NCI-H187 (cell line): Measurements from ENCODE around the gene ELL2.
"Not testable (repeated sequence)": the region's sequence is repeated elsewhere in the genome, so short reads cannot be mapped to it uniquely, and the experiment has no call there.

Source experiments
- DNase-seq, 2 experiments: peaks; one replicate each; lab custom pipeline; 2025; lab: John Stamatoyannopoulos, UW

The ELL2 gene

DNA sequence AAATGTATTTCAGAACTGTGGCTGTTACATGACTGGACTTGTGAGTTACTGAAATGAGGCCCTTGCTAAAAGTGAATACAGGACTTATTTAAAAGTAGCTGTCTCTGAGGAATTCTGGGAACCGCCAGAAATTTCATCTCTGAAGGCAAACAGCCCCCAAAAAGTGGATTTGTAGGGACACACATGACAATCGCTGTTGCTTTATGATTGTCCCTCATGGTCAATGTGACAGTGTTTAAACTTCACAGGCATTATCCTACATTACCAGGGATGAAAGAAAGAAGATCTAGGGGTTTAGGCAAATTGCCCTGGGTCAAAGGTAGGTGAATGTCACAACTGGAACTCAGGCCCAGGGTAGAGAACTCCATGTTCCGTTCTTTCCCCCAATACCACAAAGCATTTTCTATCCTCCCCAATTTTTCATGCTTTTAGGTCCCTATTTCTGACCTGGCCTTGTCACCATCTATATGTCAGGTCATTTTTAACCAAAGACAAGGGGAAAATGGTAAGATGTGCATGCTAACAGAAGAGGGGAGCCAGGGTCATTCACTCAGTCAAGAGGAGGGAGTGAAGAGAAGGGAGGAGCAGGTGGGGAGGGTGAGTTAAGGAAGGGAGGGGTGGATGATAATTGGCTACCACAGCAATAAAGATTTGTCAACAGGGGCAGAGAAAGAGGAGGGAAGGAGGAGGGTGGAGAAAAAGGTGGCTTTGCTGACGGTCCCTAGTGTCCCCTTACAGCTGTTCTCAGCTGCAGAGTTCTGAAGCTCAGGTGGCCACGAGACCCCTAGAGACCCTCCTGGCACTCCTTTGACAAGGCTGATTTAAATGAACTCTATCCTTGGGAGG is 81.3 kb downstream of the ELL2 start:
- no peak for DNase-seq

DNA sequence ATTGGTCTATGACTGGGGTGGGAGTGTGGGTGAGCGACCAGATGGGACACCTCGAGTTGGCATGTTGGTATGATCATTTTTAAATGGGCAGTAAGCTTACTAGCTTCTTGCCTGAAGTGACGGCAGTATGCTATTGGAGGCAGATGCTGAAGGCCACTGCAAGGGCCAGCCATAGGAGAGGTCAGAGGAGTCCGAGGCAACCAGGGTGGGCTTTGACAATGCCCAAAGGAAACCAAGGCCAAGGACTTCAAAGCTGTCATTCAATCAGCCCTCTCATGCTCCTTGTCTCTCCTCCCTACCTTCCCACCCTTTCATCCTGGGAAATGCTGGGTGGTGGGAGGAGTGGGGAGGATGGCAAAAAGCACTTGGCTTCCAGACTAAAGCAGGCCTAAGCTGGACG is 82.0 kb downstream of the ELL2 start:
- DNase-seq: no peak

DNA sequence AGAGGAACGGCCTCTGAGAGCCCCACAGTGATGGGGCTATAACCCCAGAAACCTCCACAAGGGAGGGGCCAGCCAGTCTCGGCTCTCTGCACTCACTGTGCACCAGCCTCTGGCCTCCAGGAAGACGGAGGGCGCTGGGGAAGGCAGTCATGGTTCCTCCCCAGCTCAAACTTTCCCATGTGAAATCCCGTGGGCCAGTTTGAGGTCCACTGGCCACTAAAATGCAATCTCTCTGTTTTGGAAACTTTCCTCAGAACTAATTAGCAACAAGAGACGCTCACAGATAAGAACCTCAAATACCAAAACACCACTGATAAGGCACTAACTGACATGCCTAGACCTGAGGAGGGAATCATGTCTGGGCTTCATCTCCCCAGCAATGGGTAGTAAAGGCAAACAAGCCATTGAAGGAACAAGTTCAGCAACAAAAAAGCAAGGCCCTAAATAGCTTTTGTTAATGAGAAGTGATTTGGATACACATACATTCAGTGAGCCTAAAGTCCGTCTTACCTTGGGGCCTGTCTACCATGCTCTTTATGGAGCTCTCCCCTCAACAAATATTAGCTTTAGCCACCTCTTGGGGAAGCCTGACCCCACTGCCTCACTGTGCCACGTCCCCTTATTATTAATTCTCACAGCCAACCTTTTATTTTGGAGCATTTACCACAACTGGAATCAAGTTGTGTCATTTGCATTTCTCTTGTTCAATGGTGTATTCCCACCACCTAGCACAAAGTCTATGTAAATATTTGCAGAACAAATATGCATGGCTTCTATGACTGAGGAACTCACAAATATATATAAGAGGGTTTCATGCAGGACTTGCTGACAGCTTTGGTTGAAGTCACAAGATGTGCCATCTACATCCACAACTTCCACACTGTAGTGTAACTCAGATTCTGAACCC is 83.0 kb downstream of the ELL2 start:
- no peak for DNase-seq

DNA sequence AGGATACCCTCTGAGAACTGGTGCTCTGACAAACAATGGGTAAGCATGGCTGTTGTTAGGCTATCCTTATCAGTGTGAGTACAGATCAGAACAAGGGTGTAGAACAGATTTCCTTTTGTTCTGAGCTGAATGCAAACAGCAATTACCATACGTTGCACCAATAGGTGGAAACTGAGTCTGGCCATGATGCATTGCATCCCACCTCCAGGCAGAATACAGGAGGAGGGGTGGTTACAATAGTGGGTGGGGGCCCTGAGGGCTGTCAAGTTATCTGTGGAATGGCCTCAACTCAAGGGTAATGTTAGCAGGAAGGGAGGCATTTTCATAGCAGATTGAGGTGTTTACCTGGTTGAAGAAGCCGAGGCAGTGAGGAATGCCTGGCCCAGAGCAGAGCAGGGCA is 84.9 kb downstream of the ELL2 start:
- no peak for DNase-seq

DNA sequence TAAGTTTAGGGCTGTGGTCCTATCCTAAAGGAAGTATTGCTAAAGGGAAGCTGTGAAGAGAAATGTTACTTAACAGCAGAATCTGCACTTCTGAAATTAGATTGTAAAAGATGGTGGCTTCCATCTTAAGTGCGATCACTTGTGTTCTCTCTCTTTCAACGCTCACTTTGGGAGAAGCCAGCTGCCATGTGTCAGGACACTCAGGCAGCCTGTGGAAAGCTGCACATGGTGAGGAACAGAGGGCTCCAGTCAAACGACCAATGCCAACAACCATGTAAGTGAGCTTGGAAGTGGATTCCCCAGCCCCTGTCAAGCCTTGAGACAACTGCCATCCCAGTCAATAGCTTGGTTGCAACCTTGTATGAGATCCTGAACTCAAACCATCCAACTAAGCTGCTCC is 87.4 kb downstream of the ELL2 start:
- DNase-seq: no peak

DNA sequence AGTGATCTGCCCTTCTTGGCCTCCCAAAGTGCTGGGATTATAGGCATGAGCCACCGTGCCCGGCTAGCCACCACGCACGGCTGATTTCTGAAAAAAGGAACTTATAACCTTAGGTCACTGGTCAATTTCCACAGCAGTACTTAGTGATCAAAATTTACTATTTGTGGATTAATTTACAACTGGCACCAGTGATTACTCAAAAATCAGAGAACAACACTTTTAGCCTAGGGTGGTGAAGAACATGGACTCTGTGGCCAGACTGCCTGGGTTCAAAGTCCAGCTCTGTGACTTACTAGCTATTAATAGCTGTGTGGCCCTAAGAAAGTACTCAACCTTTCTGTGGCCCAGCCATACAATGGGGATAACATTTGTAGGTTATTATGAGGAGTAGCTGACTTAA is 88.3 kb downstream of the ELL2 start:
- DNase-seq: no peak

DNA sequence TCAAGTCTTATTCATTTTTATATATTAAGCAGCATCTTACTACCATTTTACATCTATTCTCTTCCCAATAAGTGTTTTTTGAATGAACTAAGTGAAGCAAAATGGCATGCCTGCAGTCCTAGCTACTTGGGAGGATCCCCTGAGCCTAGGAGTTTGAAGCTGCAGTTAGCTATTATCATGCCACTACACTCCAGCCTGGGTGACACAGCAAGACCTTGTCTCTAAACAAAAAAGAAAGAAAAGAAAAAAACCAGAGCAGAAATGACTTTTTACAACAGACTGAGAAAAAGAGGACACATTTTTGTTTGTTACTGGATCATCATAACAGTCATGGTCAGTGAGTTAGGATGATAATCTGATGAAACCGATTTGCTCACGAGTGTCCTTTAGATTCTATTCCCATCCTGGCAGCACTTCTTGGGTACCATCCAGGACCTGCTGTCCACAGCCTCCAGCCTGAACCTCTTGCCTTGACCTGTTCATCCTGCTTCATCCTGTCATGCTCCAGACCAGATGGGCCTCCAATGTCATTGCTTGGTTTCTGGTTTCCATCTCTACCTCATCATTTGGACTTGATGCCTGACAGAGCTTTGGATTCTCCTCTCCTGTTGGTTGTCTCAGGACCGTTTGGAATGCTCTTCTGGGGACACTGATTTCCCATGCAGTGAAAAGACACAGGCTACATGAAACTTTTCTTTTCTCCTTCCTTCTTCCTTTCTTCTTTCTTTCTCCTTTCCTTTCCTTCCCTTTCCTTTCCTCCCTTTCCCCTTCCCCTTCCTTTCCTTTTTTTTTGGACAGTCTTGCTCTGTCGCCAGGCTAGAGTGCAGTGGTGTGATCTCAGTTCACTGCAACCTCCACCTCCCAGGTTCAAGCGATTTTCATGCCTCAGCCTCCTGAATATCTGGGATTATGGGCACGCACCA is 89.0 kb downstream of the ELL2 start:
- DNase-seq: no peak

DNA sequence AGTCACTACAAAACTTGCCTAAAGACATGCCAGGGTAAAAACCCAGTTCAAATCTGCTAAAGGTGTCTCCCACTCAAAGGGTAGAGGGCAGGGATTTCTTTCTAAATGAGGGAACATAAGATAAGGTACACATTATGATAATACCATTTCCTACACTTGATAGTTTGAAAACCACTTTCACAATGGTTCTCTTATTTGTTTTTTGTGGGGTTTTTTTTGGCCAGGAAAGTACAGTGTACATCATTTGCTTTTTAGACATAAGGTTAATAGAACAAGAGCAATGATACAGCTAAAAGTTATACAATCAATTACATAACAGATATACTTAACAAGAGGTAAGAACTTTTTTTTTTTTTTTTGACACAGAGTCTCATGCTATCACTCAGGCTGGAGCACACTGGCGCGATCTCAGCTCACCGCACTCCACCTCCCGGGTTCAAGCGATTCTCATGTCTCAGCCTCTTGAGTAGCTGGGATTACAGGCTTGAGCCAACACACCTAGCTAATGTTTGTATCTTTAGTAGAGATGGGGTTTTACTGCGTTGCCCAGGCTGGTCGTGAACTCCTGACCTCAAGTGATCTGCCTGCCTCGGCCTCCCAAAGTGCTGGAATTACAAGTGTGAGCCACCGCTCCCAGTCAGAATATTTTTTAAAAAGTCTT is 90.4 kb downstream of the ELL2 start:
- no peak for DNase-seq

DNA sequence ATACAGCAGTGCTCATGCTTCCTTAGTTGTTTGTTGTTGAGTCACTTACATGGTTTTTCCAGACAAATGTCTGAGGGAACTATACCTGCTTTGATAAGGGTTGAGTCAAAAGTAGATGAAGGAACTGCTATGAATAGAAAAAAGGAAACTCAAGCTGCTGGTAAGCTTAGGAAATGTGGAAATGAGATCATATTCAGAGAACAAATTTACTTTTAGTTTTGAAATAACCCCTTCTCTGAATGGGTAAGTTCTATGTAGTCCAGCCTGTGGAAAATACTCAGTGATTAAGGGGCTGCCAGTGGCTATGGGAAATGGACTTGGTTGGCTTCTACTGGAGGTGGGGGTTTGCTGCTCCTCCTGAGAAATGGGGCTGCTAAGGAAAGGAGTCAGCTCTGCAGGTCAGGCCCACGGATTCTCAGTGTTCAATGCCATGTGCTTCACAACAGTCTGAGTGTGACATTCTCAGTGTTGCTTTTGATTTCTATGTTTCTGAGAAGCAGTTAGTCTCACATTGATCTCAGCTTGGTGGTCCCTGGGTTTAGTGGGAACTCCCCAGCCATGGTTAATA is 91.5 kb downstream of the ELL2 start:
- no peak for DNase-seq

DNA sequence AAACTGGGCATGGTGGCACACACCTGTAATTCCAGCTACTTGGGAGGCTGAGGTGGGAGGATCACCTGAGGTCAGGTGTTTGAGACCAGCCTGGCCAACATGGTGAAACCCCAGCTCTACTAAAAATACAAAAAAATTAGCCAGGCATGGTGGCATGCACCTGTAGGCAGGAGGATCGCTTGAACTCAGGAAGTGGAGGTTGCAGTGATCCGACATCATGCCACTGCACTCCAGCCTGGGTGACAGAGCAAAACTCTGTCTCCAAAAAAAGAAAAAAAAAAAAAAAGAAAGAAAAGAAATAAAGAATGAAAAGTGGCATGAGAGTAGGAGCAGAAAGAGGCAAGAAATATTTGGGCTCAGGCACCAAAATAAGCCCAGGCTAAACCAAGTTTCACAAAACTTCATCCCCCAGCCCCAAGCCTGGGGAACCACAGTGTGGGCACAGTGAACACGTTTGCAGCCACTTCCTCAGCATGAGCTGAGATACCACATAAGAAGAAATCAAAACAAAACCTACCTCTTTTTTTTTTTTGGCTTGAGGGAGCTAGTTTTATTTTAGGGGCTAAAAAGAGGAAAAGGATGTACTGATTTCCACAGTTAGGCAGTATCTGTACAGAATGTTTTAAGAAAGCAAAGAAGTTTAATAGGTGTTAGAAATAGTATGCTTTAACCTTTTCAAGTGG is 92.3 kb downstream of the ELL2 start:
- DNase-seq: not testable (repeated sequence)

DNA sequence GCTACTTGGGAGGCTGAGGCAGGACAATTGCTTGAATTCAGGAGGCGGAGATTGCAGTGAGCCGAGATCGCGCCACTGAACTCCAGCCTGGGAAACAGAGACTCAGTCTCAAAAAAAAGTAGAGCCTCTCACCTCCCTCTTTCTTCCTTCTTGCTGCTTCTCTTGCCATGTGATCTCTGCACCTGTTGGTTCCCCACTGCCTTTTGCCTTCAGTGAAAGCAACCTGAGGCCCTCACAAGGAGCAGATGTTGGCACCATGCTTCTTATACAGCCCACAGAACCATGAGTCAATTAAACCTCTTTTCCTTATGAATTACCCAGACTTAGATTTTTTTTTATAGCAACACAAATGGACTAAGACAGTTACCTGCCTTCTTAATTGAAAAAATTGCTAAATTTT is 93.5 kb downstream of the ELL2 start:
- no peak for DNase-seq

DNA sequence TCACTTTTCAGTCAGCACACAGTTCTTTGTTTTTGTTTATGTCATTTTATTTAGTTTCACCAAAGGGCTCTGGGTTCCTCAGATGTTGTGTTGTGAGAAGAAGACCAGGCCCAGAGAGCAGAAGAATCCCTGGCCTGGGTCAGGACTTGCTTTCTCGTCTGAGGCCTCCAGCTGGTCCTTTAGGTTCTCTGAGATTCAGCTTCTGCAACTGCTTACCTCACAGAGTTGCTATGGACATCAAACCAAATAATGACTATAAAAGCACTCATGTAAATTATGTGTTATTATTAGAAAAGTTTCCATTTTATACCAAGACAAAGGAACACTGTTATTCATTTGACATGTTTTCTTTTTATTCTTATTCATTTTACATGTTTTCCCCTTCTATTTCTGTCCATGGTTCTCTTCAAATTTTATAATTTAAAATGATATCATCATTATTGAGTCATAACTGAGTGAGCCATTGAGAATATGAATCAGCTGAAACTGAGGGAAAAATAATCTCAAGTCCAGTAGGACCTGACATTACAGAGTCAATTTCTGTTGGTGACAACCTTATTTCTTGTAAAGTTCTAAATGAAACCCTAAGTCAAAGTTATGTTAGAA is 95.1 kb downstream of the ELL2 start:
- no peak for DNase-seq

DNA sequence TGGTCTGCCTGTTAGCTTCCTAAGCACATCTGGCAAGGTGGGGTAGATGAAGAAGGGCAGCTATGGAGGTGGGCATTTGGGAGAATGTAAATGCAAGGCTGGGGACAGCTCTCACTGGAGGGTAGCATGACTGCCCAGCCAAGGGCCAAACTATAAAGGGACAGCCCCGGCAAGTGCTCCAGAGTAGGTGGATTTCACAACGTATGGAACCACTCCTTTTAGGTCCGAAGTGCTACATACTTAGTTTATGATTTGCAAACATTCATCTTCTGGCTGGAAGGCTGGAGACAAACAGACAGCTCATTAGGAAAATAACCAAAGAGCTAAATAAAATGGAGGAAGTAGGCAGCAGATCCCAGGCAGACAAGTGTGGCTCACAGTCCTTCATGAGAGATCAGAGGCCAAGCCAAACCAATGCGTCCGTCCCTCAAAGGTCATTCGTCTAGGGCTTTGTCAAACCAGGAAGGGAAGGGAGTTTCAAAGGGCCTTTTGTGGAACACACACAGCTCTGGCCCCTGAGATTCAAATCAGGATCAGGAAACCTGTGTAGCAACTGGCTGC is 96.6 kb downstream of the ELL2 start:
- no peak for DNase-seq

DNA sequence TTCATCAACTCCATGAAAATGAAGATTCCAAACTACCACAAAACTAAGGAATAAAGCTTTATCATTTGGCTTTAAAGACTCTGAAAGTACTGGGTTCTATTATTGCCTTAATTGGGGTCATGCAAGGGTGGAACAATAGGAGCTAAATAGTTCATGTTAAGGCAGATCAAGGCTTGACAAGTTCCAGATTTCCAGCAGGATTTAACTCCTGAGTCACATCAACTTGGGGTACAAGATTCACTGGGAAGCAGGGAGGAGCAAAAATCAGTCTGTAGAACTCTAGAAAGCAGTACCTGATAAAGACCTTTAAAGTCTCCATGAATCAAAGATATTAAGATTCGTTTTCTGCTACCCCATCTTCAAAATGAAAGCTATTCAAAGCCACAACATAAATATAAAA is 97.2 kb downstream of the ELL2 start:
- no peak for DNase-seq

DNA sequence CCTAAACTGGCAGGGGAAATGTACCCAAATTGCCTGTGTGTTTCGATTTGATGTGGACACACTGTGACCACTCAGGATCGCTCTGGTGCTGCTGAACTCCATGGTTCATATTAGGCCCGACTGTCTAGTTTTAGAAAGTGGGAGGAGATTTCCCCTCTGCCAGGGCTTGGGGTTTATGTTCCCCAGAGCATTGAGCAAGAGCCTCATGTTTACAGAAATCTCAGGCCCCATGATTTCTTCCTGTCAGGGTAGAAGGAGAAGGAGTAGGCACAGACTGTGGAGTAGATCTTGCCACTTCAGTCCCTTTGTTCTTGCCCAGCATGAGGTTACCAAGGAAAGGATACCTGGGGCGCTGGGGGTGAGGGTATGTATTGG is 98.3 kb downstream of the ELL2 start:
- DNase-seq: no peak

DNA sequence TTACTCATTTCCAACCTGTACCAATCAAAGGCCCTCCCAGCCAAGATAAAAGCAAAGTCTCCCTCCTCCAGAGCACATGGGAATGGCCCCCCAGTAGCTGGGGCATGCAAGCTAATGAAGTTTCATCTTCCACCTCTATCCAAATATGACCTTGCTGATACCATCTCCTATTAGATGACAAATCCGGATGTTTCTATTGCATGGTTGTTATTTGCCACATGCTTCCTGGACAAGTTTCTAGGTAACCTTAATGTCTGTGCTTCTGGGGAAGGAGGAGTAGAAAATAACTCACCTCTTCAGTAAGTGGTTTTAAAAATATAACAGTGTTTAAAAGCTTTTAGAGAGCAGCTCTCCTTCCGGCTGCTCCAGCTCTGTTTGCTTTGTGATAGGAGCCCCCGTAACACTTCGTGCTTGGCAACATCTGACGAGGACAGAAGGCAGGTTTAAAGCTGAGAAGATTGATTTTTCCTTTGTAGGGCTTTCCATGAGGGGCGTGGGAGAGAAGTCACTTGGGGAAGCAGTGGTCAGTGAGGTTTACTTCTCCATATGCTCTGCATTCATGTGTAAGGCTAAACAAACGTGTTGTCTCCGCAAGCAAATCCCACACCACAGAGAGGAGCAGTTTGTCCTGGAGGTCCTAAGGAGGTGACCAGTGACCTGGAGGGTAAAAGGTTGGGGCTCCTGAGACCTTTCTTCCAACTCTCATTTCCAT is 98.8 kb downstream of the ELL2 start:
- DNase-seq: peak in 1 of 2 experiments; percentile 53

DNA sequence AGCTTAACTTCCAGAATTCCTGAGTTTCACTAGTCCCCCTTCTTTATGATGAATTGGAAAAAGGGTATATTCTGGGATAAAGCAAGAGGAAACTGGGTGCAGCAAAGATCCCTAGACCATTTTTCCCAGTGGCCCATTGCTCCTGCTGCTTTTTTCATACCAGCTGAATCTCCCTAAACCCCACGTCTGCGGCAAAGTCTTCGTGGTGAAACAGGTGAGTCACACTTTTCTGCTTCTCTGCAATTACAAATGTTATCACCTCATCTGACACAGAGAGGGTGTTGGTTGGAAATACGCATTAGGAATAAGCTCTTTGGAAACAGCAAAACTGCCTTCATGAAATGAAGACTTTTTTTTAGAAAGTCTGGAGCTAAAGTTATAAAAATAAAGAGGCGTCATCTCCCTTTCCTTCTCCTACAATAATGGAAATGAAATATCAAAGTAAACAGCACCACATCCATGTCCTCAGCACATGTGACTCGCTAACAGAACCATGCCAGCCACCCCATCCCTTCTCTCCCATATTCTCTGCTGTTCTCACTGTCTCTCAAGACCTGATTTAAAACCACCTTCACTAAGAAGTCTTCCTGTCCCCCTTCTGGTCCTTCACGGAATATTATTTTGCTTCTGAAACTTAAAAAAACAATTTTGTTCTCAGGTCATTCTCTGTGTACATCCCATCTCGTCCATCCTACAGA is 99.6 kb downstream of the ELL2 start:
- no peak for DNase-seq

DNA sequence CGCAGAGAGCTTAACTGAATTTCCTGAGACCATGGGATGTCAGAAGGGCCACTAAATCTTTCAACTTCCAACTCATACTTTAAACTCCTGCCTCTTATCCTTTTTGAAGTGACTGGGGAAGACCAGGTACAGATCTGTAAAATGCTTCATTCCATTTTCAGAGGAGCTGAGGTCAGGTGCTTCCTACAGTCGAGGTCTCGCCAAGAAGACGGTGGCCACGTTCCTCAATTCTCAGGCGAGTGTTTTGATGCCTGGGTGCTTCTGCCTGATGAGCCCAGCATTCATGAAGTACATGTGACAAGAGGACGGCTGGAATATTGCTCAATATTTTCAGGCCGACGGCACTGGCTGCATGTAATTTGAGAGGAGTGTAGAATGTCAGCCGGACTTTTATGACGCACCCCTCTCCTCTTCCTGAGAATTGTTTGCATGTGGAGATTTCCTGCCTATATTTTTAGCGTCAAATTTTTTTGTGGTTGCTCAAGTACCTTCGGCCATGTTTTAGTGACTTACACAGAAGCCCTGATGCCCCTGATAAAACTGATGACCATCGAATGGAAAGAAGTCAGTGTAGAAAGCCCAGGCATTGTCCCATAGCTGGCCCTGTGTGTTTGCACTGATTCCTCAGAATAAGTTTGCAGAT is 100.3 kb downstream of the ELL2 start:
- DNase-seq: no peak
